H1 (cell line): Measurements from ENCODE around the gene PER2. TPM values are rescaled to one million over a fixed set of nuclear protein-coding genes. Genes with fewer than 3 reads are reported as not detected.

Experiments
- CTBP2 ChIP-seq: IDR thresholded peaks from 2 replicates; pipeline ENCODE4 v1.7.0; 2011; ENCODE audit warnings: borderline replicate concordance, mild to moderate bottlenecking, moderate library complexity, mixed read lengths, low read length; ENCODE audit not compliant: insufficient read depth, insufficient read length
- EGR1 ChIP-seq: IDR thresholded peaks from 2 replicates; pipeline ENCODE4 v1.6.1; 2011; ENCODE audit warnings: low read depth, low read length, borderline replicate concordance
- HDAC2 ChIP-seq, 2 experiments: fragments of 300-600 bp in 1 of 2; sonication (generic) in 1 of 2; IDR thresholded peaks; 2 replicates each; pipeline ENCODE4 v1.6.1; 2011 to 2012; ENCODE audit warnings: low read depth in 2 of 2, low read length in 2 of 2, mild to moderate bottlenecking in 2 of 2, moderate library complexity in 2 of 2, borderline replicate concordance in 1 of 2, inconsistent platforms in 1 of 2
- NANOG ChIP-seq: IDR thresholded peaks from 2 replicates; pipeline ENCODE4 v1.6.1; 2011; ENCODE audit warnings: low read length, low read depth, mild to moderate bottlenecking, inconsistent platforms; ENCODE audit not compliant: insufficient read depth, poor library complexity, severe bottlenecking
- RNF2 ChIP-seq: fragments of 200-900, 300-1000 bp; sonication (generic); IDR thresholded peaks from 2 replicates; pipeline ENCODE4 v1.7.1; 2016; ENCODE audit warnings: borderline replicate concordance, low read depth, mild to moderate bottlenecking, antibody characterized with exemption, low read length; ENCODE audit not compliant: poor library complexity, severe bottlenecking; ENCODE audit errors: missing control alignments
- RXRA ChIP-seq: IDR thresholded peaks from 2 replicates; pipeline ENCODE4 v1.6.1; 2011; ENCODE audit warnings: low read depth, mild to moderate bottlenecking, low read length, moderate library complexity; ENCODE audit not compliant: insufficient read depth
- polyA plus RNA-seq, 7 experiments: library from polyadenylated mRNA; depleted of rRNA in 3 of 7; stranded (reverse) in 5 of 7; unstranded in 2 of 7; fragments of >200 nt in 5 of 7; fragments of 200-250 nt in 2 of 7; gene quantifications; 1 replicate in 5 of 7; 2 replicates in 1 of 7; 4 replicates in 1 of 7; pipeline versions ENCODE4 v1.2.1 to v1.2.3, GENCODE V29; 2011 to 2013; ENCODE audit warnings: missing spikeins in 2 of 7, mixed read lengths in 2 of 7
- total RNA-seq: library from RNA; stranded (reverse); fragmentation: NEBNext Ultra II Directional; extraction: Animal tissue kit (Norgen Biotek cat#: 25700); gene quantifications from 2 replicates; pipeline ENCODE4 v1.2.1, GENCODE V29; 2021
- TF ChIP-seq, protein P1 (sequence below): IDR thresholded peaks from 2 replicates; pipeline ENCODE4 v1.6.1; 2012; ENCODE audit warnings: inconsistent platforms

PER2 gene
- total and polyA plus RNA-seq, 2 of the 8 experiments (the other 6 are each of a cell fraction or from before 2014, with no cell fraction given): 0.91 to 5.5 TPM

DNA sequence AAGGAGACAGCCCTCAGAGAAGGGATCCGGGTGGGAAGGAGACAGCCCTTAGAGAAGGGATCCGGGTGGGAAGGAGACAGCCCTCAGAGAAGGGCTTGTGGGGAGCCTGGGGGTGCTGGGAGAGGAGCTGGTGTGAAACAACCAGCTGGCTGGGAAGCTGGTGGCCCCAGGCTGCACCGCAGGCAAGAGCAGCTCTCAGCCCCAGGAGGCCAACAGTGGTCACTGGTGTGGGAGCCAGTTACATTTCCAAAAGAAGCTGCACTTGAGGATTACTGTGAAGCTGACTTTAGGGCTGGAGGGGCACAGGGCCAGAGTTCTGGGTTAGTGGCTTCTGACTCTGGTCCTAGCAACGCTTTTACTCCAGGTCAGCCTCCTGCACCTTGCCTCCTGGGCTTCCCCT is 51.8 kb downstream of the PER2 start (continued):
- TF ChIP-seq HDAC2 (IDR thresholded peaks at IDR 0.05; ENCODE audit: borderline replicate concordance in 1 of 2, low read depth in 2 of 2, low read length in 2 of 2) (no peak), EGR1 (no peak), NANOG (no peak), CTBP2 (no peak), RXRA (no peak), RNF2 (no peak)
- TF ChIP-seq, protein P1, sequence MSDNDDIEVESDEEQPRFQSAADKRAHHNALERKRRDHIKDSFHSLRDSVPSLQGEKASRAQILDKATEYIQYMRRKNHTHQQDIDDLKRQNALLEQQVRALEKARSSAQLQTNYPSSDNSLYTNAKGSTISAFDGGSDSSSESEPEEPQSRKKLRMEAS: no peak
